IMR-90 (cell line): ENCODE measurements around the gene BRAF. TPM values are rescaled to one million over a fixed set of nuclear protein-coding genes. Genes with fewer than 3 reads are reported as not detected.

Experiments used
- ATAC-seq: fragments of 200-7000 bp; cut with Tn5 transposase; 2 replicates; pipeline ENCODE4 v1.9.1; 2020; ENCODE audit warnings: low read depth, mild to moderate bottlenecking, moderate library complexity
- BruUV-seq: library from RNA; stranded (reverse); fragments of 400-500 nt; replicated peaks from 2 replicates; lab custom pipeline; 2021; lab: Mats Ljungman, UMichigan
- CTCF ChIA-PET: fragments of 300-600 bp; formaldehyde crosslinking; extraction: SDS; loops from one replicate; lab custom pipeline; 2021; ENCODE audit warnings: antibody characterized with exemption; lab: Yijun Ruan, JAX
- POLR2A ChIA-PET: fragments of 300-600 bp; sonication (Branson Sonifier 250); formaldehyde crosslinking; loops from one replicate; lab custom pipeline; 2022; ENCODE audit warnings: antibody characterized with exemption; ENCODE audit not compliant: unreplicated experiment; lab: Charles Lee
- DNase-seq: peaks from one replicate; pipeline ENCODE4 v3.0.0; 2013
- H2AFZ ChIP-seq: replicated peaks from 2 replicates; pipeline ENCODE3; 2013; ENCODE audit warnings: low read length, mild to moderate bottlenecking; ENCODE audit not compliant: poor library complexity
- H2AK5ac ChIP-seq: 2 replicates; pipeline ENCODE4 v1.6.1; 2013; ENCODE audit warnings: low read depth, low read length, inconsistent platforms
- H2AK9ac ChIP-seq: replicated peaks from 2 replicates; pipeline ENCODE3; 2013; ENCODE audit warnings: mild to moderate bottlenecking, low read depth, low read length, moderate library complexity; ENCODE audit not compliant: poor library complexity
- H2BK120ac ChIP-seq: 2 replicates; pipeline ENCODE4 v1.6.1; 2013; ENCODE audit warnings: low read depth, low read length, inconsistent platforms
- H2BK15ac ChIP-seq: 3 replicates; pipeline ENCODE4 v1.6.1; 2013; ENCODE audit warnings: low read depth, low read length, inconsistent platforms
- H2BK20ac ChIP-seq: 2 replicates; pipeline ENCODE4 v1.6.1; 2013; ENCODE audit warnings: low read depth, mild to moderate bottlenecking, inconsistent platforms, low read length, moderate library complexity
- H2BK5ac ChIP-seq: 2 replicates; pipeline ENCODE4 v1.6.1; 2013; ENCODE audit warnings: mild to moderate bottlenecking, low read depth, low read length, inconsistent platforms; ENCODE audit not compliant: poor library complexity, severe bottlenecking
- H3K14ac ChIP-seq: replicated peaks from 2 replicates; pipeline ENCODE4 v1.6.1; 2013; ENCODE audit warnings: low read depth, low read length, inconsistent platforms
- H3K18ac ChIP-seq: 2 replicates; pipeline ENCODE4 v1.6.1; 2013; ENCODE audit warnings: low read depth, low read length, control low read depth
- H3K23ac ChIP-seq: 2 replicates; pipeline ENCODE4 v1.6.1; 2013; ENCODE audit warnings: low read depth, low read length, inconsistent platforms
- H3K27ac ChIP-seq: 2 replicates; pipeline ENCODE4 v1.5.1; 2013; ENCODE audit warnings: mild to moderate bottlenecking, control low read depth, low read length; ENCODE audit not compliant: insufficient read depth
- H3K27me3 ChIP-seq: 2 replicates; pipeline ENCODE4 v1.6.1; 2013; ENCODE audit warnings: low read length; ENCODE audit not compliant: control insufficient read depth, insufficient read depth
- H3K36me3 ChIP-seq: 2 replicates; pipeline ENCODE4 v1.6.1; 2013; ENCODE audit warnings: low read length, mixed read lengths; ENCODE audit not compliant: control insufficient read depth, insufficient read depth
- H3K4ac ChIP-seq: 2 replicates; pipeline ENCODE4 v1.6.1; 2013; ENCODE audit warnings: low read depth, low read length, inconsistent platforms
- H3K4me1 ChIP-seq: 2 replicates; pipeline ENCODE4 v1.6.1; 2013; ENCODE audit warnings: low read length, mixed read lengths; ENCODE audit not compliant: control insufficient read depth, insufficient read depth
- H3K4me2 ChIP-seq: 2 replicates; pipeline ENCODE4 v1.6.1; 2013; ENCODE audit warnings: low read depth, mild to moderate bottlenecking, control low read depth, low read length, moderate library complexity
- H3K4me3 ChIP-seq: 2 replicates; pipeline ENCODE4 v1.5.1; 2013; ENCODE audit warnings: low read depth, mild to moderate bottlenecking, control low read depth, low read length, moderate library complexity; ENCODE audit not compliant: insufficient read depth
- H3K56ac ChIP-seq: 2 replicates; pipeline ENCODE4 v1.6.1; 2013; ENCODE audit warnings: low read length, inconsistent platforms; ENCODE audit not compliant: insufficient read depth; ENCODE audit errors: extremely low read depth
- H3K79me1 ChIP-seq, 2 experiments: 2 replicates each; pipeline ENCODE4 v1.6.1; 2013; ENCODE audit warnings: low read length in 2 of 2, inconsistent platforms in 1 of 2, low read depth in 1 of 2
- H3K9ac ChIP-seq: 2 replicates; pipeline ENCODE4 v1.6.1; 2013; ENCODE audit warnings: low read depth, low read length, control low read depth
- H3K9me1 ChIP-seq: 2 replicates; pipeline ENCODE4 v1.6.1; 2013; ENCODE audit warnings: low read length, inconsistent platforms; ENCODE audit not compliant: insufficient read depth
- H3K9me3 ChIP-seq: 2 replicates; pipeline ENCODE4 v1.6.1; 2013; ENCODE audit warnings: low read length; ENCODE audit not compliant: control insufficient read depth, insufficient read depth
- H4K20me1 ChIP-seq: 2 replicates; pipeline ENCODE4 v1.6.1; 2013; ENCODE audit warnings: low read length, inconsistent platforms; ENCODE audit not compliant: insufficient read depth
- H4K5ac ChIP-seq: 2 replicates; pipeline ENCODE4 v1.6.1; 2013; ENCODE audit warnings: mild to moderate bottlenecking, low read depth, low read length, control low read depth
- H4K8ac ChIP-seq, 2 experiments: 2 replicates each; pipeline ENCODE4 v1.6.1; 2013; ENCODE audit warnings: low read depth in 2 of 2, low read length in 2 of 2, control low read depth in 1 of 2, inconsistent platforms in 1 of 2
- H4K91ac ChIP-seq: 2 replicates; pipeline ENCODE4 v1.6.1; 2013; ENCODE audit warnings: low read depth, low read length, inconsistent platforms; ENCODE audit not compliant: insufficient read depth
- BHLHE40 ChIP-seq: fragments of 150-350 bp; IDR thresholded peaks from 2 replicates; pipeline ENCODE4 v1.6.1; 2016; ENCODE audit warnings: mild to moderate bottlenecking, low read depth, low read length
- CEBPB ChIP-seq: IDR thresholded peaks from 2 replicates; pipeline ENCODE4 v1.6.1; 2012; ENCODE audit warnings: low read depth, low read length, improper control_type of control experiment
- CHD1 ChIP-seq: IDR thresholded peaks from 2 replicates; pipeline ENCODE4 v1.6.1; 2012; ENCODE audit warnings: low read depth, low read length, improper control_type of control experiment
- CTCF ChIP-seq: conservative IDR thresholded peaks from 2 replicates; pipeline ENCODE4 v1.5.1; 2012; ENCODE audit warnings: mild to moderate bottlenecking, low read depth, low read length, improper control_type of control experiment
- ELK1 ChIP-seq: fragments of 150-350 bp; IDR thresholded peaks from 2 replicates; pipeline ENCODE4 v1.6.1; 2016; ENCODE audit warnings: low read depth, mild to moderate bottlenecking, low read length, moderate library complexity, borderline replicate concordance
- FOS ChIP-seq: fragments of 150-350 bp; IDR thresholded peaks from 2 replicates; pipeline ENCODE4 v1.6.1; 2016; ENCODE audit warnings: low read depth, low read length
- MAFK ChIP-seq: IDR thresholded peaks from 2 replicates; pipeline ENCODE4 v1.6.1; 2012; ENCODE audit warnings: low read depth, low read length, improper control_type of control experiment
- MAZ ChIP-seq: IDR thresholded peaks from 2 replicates; pipeline ENCODE4 v1.6.1; 2012; ENCODE audit warnings: low read depth, mild to moderate bottlenecking, low read length, improper control_type of control experiment, moderate library complexity, borderline replicate concordance
- MXI1 ChIP-seq: IDR thresholded peaks from 2 replicates; pipeline ENCODE4 v1.6.1; 2012; ENCODE audit warnings: low read depth, mild to moderate bottlenecking, low read length, moderate library complexity, borderline replicate concordance
- NFE2L2 ChIP-seq: fragments of 150-350 bp; IDR thresholded peaks from 2 replicates; pipeline ENCODE4 v1.6.1; 2016; ENCODE audit warnings: low read depth, mild to moderate bottlenecking, low read length
- POLR2A ChIP-seq: IDR thresholded peaks from 2 replicates; pipeline ENCODE4 v1.6.1; 2012; ENCODE audit warnings: mild to moderate bottlenecking, low read depth, low read length
- RAD21 ChIP-seq: IDR thresholded peaks from 2 replicates; pipeline ENCODE4 v1.6.1; 2012; ENCODE audit warnings: low read length, improper control_type of control experiment
- RCOR1 ChIP-seq: IDR thresholded peaks from 2 replicates; pipeline ENCODE4 v1.6.1; 2012; ENCODE audit warnings: mild to moderate bottlenecking, low read length, improper control_type of control experiment; ENCODE audit not compliant: insufficient replicate concordance
- RFX5 ChIP-seq: IDR thresholded peaks from 2 replicates; pipeline ENCODE4 v1.8.0; 2012; ENCODE audit warnings: low read depth, mild to moderate bottlenecking, low read length, moderate library complexity
- SMC3 ChIP-seq: fragments of 150-350 bp; IDR thresholded peaks from 2 replicates; pipeline ENCODE4 v1.6.1; 2016; ENCODE audit warnings: low read depth, mild to moderate bottlenecking, antibody characterized with exemption, low read length, moderate library complexity
- USF2 ChIP-seq: fragments of 150-350 bp; IDR thresholded peaks from 2 replicates; pipeline ENCODE4 v1.6.1; 2017; ENCODE audit warnings: mild to moderate bottlenecking, antibody characterized with exemption, low read length, low read depth
- WGBS, 2 experiments: methylation state at CpG; one replicate each; pipeline versions ENCODE4 v1.1.5 to v1.1.7; 2013; ENCODE audit warnings: missing lambda C conversion rate in 2 of 2; ENCODE audit not compliant: insufficient read length in 1 of 2; ENCODE audit errors: extremely low coverage in 2 of 2; 5-methylcytosine and 5-hydroxymethylcytosine counted together
- dilution Hi-C: fragments of 300-500 bp; cut with HindIII; formaldehyde crosslinking; loops from one replicate; pipeline ENCODE4 v1.14.3; 2018; ENCODE audit warnings: low sequenced_read_pairs; ENCODE audit not compliant: unreplicated experiment
- in situ Hi-C: fragments of 300-500 bp; cut with MboI; formaldehyde crosslinking; loops from 3 replicates; pipeline ENCODE4 v1.14.3; 2019; ENCODE audit warnings: low sequenced_read_pairs, inconsistent platforms, mixed read lengths
- intact Hi-C: fragments of 100-400 bp; cut with micrococcal nuclease; formaldehyde crosslinking; loops from 2 replicates; pipeline ENCODE4 v1.10.0; 2022
- polyA plus RNA-seq, 3 experiments: library from polyadenylated mRNA; depleted of rRNA; stranded (reverse); fragments of >200 nt; gene quantifications; 2 replicates each; pipeline ENCODE4 v1.2.3, GENCODE V29; 2012; ENCODE audit warnings: low replicate concordance in 1 of 3
- total RNA-seq: library from RNA; depleted of rRNA; stranded (reverse); fragments of >200 nt; gene quantifications from 2 replicates; pipeline ENCODE4 v1.2.3, GENCODE V29; 2012

The BRAF gene
- total and polyA plus RNA-seq, 2 of the 4 experiments (the other 2 are of a cell fraction), result 5.7 to 12.9 TPM

GRCh38 chr7:140676306-140676705, 248.4 kb downstream of the BRAF start:
- Histone ChIP-seq H3K27me3 (no peaks in the 10 kb centered on the region), H3K9ac (no peak overlapping the region), H4K91ac (no peak overlapping the region), H4K5ac (no peak overlapping the region), H3K36me3 (0 out of 2 replicates have a peak, but pooled peaks cover 3% of the 10 kb centered on the region), H2BK5ac (no peak overlapping the region), H3K4me1 (0 out of 2 replicates have a peak, but pooled peaks cover 2% of the 10 kb centered on the region), H3K4me3 (no peak overlapping the region), H3K56ac (no peak overlapping the region), H2AFZ (no peak overlapping the region), H2AK5ac (no peak overlapping the region), H3K23ac (no peak overlapping the region), H3K4ac (no peak overlapping the region), H3K9me3 (no peaks in the 10 kb centered on the region), H2AK9ac (no peak overlapping the region), H4K8ac (no peak overlapping the region), H3K18ac (no peak overlapping the region), H2BK120ac (no peak overlapping the region), H3K9me1 (peaks cover 4% of the 10 kb centered on the region; the same call in 1 of the 2 replicates), H3K27ac (no peak overlapping the region), H2BK15ac (no peak overlapping the region), H2BK20ac (no peak overlapping the region), H4K20me1 (no peaks in the 10 kb centered on the region), H3K4me2 (no peak overlapping the region), H3K79me1 (peaks cover 4 to 6% of the 10 kb centered on the region in 2 experiments; a peak in 1 of 4 replicates), H3K14ac (no peak overlapping the region)
- ATAC-seq (no peak), DNase-seq (no peak)
- intact Hi-C loops (loop anchor here (5.0 kb wide), 1 partner anchor 856 kb away; no protein-coding TSS in a partner anchor), dilution Hi-C loops (no loop called here), in situ Hi-C loops (no loop called here)
- WGBS, 2 experiments, result 100% methylated on average over 1 of the region's 3 CpGs; no CpG with 5 or more reads in 1 of the 2 experiments
- ChIA-PET POLR2A (no interaction called here), CTCF (interaction anchor here (1.2 kb wide), 1 partner anchor 335 kb away, joined by 7 read pairs; no protein-coding TSS in a partner anchor)
- BruUV-seq, result no TSS peak
- TF ChIP-seq MXI1, result no peak
- no peak for TF ChIP-seq FOS
- no peak for TF ChIP-seq RFX5
- TF ChIP-seq RCOR1, result no peak
- no peak for TF ChIP-seq USF2
- no peak for TF ChIP-seq RAD21
- TF ChIP-seq MAZ, result no peak
- TF ChIP-seq BHLHE40, result no peak
- TF ChIP-seq CHD1, result no peak
- no peak for TF ChIP-seq CEBPB
- no peak for TF ChIP-seq SMC3
- TF ChIP-seq POLR2A, result no peak
- TF ChIP-seq NFE2L2, result no peak
- no peak for TF ChIP-seq ELK1
- TF ChIP-seq CTCF, result no peak
- TF ChIP-seq MAFK, result no peak
